Astrocyte of the spinal cord (primary cell): Measurements from ENCODE around the gene NQO1.

Experiments used
- DNase-seq: peaks from one replicate; pipeline ENCODE4 v3.0.0; 2011; ENCODE audit warnings: low read depth, low spot score
- H3K4me3 ChIP-seq: 2 replicates; pipeline ENCODE4 v1.5.1; 2011; ENCODE audit warnings: low read depth, mild to moderate bottlenecking, low read length, moderate library complexity
- in situ Hi-C: cut with HindIII; loops from 2 replicates; pipeline ENCODE4 v1.10.0; 2017; ENCODE audit warnings: low sequenced_read_pairs
- TF ChIP-seq, protein P1 (sequence below): IDR thresholded peaks from 2 replicates; pipeline ENCODE4 v1.5.1; 2012; ENCODE audit warnings: low read depth, mild to moderate bottlenecking, low read length, inconsistent platforms

NQO1 gene

GRCh38 chr16:69706975-69707340, 19.4 kb downstream of the NQO1 start:
- TF ChIP-seq, protein P1, sequence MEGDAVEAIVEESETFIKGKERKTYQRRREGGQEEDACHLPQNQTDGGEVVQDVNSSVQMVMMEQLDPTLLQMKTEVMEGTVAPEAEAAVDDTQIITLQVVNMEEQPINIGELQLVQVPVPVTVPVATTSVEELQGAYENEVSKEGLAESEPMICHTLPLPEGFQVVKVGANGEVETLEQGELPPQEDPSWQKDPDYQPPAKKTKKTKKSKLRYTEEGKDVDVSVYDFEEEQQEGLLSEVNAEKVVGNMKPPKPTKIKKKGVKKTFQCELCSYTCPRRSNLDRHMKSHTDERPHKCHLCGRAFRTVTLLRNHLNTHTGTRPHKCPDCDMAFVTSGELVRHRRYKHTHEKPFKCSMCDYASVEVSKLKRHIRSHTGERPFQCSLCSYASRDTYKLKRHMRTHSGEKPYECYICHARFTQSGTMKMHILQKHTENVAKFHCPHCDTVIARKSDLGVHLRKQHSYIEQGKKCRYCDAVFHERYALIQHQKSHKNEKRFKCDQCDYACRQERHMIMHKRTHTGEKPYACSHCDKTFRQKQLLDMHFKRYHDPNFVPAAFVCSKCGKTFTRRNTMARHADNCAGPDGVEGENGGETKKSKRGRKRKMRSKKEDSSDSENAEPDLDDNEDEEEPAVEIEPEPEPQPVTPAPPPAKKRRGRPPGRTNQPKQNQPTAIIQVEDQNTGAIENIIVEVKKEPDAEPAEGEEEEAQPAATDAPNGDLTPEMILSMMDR: no peak
- in situ Hi-C loops: no loop called here

DNA sequence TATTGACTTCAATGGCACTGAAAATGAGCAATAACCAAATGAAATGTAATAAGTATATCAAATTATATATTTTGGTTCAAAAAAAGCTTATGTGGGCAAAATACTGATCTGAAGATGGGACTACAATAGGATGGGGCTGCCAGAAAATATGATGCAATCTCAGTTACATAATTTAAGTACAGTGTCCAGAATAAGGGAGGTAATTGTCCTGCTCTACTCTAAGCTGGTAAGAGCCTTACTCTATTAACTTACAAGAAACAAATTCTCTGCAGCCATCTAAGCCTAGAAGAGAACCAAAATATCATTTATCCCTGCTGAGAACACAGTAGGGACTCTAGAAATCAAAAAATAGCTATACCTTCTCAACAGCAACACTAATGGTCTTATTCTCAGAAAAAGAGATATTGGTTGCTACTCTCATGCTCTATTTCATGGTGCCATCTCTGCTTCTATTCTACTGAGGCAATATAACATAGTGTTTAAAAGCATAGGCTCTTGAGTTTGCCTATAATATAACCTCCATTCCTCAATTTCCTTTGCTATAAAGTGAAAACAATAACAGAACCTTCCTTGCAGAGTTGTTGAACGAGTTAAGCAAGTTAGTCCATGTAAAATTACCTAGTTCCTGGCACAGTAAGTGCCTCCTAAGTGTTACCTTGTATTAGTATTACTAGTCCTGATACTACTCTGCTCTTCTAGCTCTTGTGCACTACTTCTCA, 19.9 kb downstream of the NQO1 start:
- in situ Hi-C loops: no loop called here
- TF ChIP-seq, protein P1: no peak
- H3K4me3 ChIP-seq: no peak overlapping the region
- DNase-seq: no peak

More at GRCh38 chr16:69706975-69707340, 19.4 kb downstream of the NQO1 start:
- DNase-seq: no peak
- H3K4me3 ChIP-seq: no peak overlapping the region

DNA sequence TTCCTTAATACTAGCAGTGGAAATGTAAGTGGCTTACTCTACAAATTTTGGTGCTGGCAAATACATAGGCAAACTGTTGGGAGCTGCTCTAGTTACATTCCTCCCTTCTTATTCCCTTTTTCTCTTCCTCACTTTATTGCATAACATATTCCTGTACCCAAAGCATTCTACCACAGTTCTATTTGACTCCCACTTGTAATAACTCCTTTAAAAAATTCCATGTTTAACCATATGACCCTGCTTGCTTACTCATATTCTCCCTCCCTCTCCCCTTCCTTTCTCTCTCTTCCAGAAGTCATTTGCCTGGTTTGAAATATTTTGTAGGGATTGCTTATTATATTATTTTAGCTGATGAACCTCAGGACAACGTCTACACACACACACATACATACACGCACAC, 22.7 kb downstream of the NQO1 start:
- H3K4me3 ChIP-seq: no peak overlapping the region
- TF ChIP-seq, protein P1: no peak
- DNase-seq: peak; percentile 26
- in situ Hi-C loops: no loop called here

DNA sequence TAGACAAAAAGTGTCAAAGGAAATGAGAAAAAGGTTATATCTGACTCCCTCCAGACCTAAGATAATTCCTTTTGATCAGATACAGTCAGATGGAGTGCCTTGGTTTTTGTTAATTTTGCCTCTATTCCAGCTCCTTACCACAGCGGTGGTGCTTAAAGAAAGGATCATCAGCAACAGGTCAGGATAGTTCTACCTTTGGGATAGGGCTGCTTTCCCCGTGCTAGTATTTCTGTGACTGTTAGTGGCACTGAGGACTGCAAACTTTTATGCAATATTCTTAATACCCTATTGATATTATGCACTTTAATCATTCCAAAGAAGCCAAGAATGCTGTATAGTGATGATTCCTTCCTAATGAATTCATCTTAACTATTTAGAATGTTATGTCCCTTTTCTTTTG, 24.5 kb downstream of the NQO1 start:
- TF ChIP-seq, protein P1: no peak
- no peak overlapping the region for H3K4me3 ChIP-seq
- in situ Hi-C loops: no loop called here
- no peak for DNase-seq

DNA sequence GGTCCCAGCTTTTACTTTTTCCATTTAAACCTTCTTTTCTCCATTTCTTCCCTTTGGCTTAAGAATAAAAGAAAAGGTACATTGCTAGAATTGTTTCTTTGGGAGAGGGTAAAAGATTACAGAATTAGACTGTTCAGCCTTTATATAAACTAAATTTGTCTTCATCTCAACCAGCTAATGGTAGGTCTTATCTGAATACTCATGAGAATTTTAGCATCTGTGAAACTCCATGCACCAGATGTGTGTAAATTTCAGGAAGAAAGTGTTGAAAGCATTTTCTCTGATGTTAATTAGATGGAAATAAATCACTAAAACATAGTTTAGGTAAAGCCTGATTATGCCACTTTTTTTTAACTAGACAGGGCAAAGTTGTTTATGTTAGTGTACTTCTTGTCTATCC, 24.9 kb downstream of the NQO1 start:
- no peak for DNase-seq
- in situ Hi-C loops: no loop called here
- TF ChIP-seq, protein P1: no peak
- H3K4me3 ChIP-seq: no peak overlapping the region

DNA sequence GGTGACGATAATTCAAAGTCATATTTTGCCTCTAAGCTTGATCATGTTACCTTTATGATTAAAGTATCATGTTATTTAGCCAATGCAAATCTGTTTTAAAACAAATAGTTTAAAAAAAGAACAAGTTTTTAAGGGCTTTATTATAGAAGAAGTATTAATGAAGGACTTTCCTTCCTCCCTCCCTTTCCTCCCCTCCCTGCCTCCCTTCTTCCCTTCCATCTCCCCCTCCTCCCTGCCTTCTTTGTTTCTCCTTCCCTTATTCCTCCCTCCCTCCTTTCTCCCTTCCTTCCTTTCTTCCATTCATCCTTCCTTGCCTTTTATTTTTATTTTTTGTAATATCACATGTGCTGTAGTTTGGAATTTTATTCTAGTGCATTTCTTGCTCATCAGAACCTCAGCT, 26.4 kb downstream of the NQO1 start:
- DNase-seq: no peak
- in situ Hi-C loops: no loop called here
- H3K4me3 ChIP-seq: no peak overlapping the region
- TF ChIP-seq, protein P1: no peak

DNA sequence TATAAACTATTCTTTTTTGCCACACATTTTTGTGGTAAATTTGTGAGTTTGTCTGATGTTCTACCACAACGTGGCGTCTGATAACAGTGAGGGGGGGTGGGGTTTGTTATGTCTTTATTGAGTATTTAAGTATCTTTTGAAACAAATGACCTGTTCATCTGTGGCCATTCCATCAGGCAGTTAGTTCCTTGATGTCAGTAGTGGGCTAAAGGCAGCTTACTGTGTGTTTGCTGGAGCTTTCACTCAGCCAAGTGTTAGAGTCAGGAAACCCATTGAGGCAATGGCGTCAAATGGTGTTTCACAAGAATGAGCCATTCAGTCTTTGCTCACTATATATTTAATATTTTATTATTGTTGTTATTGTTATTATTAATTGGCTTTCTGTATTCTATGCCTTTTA, 28.0 kb downstream of the NQO1 start:
- in situ Hi-C loops: no loop called here
- H3K4me3 ChIP-seq: no peak overlapping the region
- TF ChIP-seq, protein P1: no peak
- DNase-seq: no peak
